Body of pancreas (tissue), 4 donors: ENCODE results near the gene P2RX5.

Source experiments
- POLR2A ChIP-seq, 3 donors: fragments of 450-650 bp; IDR thresholded peaks; one replicate each; pipeline ENCODE4 v1.6.1; 2016; ENCODE audit warnings: antibody characterized with exemption in 3 of 3, mild to moderate bottlenecking in 2 of 3
- TF ChIP-seq, protein P1 (sequence below), 7 experiments: fragments of 450-650 bp in 4 of 7; fragments of 200-600 bp in 3 of 7; sonication (generic) in 3 of 7; IDR thresholded peaks; one replicate each; pipeline ENCODE4 v1.5.1; 2016 to 2019; ENCODE audit warnings: antibody characterized with exemption in 7 of 7

DNA sequence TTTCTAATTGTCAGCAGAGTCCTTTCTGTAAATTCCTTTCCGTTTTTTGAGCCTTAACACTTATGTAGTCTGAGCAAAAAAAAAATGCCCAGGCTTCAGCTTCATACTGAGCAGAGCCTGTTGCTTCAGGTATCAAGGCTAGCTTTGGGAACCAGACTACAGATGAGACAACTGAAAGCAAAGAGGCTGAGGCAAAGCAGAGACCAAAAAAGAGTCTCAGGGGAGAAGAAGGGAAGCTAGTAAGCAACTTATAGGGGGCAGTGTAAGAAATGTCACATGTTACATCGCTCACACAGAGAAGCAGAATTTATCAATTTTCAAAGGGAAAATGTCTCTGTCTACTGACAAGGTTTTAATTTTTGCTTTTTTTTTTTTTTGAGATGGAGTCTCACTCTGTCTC, 31.1 kb upstream of the P2RX5 start:
- TF ChIP-seq, protein P1, sequence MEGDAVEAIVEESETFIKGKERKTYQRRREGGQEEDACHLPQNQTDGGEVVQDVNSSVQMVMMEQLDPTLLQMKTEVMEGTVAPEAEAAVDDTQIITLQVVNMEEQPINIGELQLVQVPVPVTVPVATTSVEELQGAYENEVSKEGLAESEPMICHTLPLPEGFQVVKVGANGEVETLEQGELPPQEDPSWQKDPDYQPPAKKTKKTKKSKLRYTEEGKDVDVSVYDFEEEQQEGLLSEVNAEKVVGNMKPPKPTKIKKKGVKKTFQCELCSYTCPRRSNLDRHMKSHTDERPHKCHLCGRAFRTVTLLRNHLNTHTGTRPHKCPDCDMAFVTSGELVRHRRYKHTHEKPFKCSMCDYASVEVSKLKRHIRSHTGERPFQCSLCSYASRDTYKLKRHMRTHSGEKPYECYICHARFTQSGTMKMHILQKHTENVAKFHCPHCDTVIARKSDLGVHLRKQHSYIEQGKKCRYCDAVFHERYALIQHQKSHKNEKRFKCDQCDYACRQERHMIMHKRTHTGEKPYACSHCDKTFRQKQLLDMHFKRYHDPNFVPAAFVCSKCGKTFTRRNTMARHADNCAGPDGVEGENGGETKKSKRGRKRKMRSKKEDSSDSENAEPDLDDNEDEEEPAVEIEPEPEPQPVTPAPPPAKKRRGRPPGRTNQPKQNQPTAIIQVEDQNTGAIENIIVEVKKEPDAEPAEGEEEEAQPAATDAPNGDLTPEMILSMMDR (IDR thresholded peaks at IDR 0.05) = no peak
- TF ChIP-seq POLR2A (IDR thresholded peaks at IDR 0.05) = no peak
